Inflammatory macrophage treated with lipopolysaccharide for 4 hours (primary cell): ENCODE results near the gene B4GALT5.
"Not testable (repeated sequence)": the region's sequence is repeated elsewhere in the genome, so short reads cannot be mapped to it uniquely, and the experiment has no call there.

ENCODE experiments used
- DNase-seq: peaks from one replicate; pipeline ENCODE4 v3.0.0-alpha.2; 2020

Gene B4GALT5

GRCh38 chr20:49653925-49654434 is 59.7 kb downstream of the B4GALT5 start:
- DNase-seq = no peak

- DNase-seq = no peak
These were observed 64.0 kb downstream of the B4GALT5 start for GRCh38 chr20:49649672-49650071.

GRCh38 chr20:49647550-49647949 is 66.1 kb downstream of the B4GALT5 start:
- DNase-seq = no peak

GRCh38 chr20:49646528-49646927 is 67.2 kb downstream of the B4GALT5 start:
- DNase-seq = no peak

- DNase-seq = no peak
These were observed 67.6 kb downstream of the B4GALT5 start for GRCh38 chr20:49646126-49646525.

GRCh38 chr20:49644980-49645565 is 68.6 kb downstream of the B4GALT5 start:
- peak; percentile 25 for DNase-seq

- DNase-seq = no peak
These were observed 70.9 kb downstream of the B4GALT5 start for GRCh38 chr20:49642816-49643215.

GRCh38 chr20:49641683-49642656 is 71.7 kb downstream of the B4GALT5 start:
- DNase-seq = no peak

GRCh38 chr20:49637046-49637637 is 76.5 kb downstream of the B4GALT5 start:
- DNase-seq = no peak

GRCh38 chr20:49636447-49636846 is 77.2 kb downstream of the B4GALT5 start:
- DNase-seq = no peak

GRCh38 chr20:49635866-49636265 is 77.8 kb downstream of the B4GALT5 start:
- no peak for DNase-seq

GRCh38 chr20:49635166-49635565 is 78.5 kb downstream of the B4GALT5 start:
- no peak for DNase-seq

GRCh38 chr20:49634116-49634515 is 79.6 kb downstream of the B4GALT5 start:
- DNase-seq = no peak

GRCh38 chr20:49633643-49634042 is 80.0 kb downstream of the B4GALT5 start:
- DNase-seq = no peak

GRCh38 chr20:49633023-49633422 is 80.7 kb downstream of the B4GALT5 start:
- DNase-seq = no peak

- no peak for DNase-seq
These were observed 81.7 kb downstream of the B4GALT5 start for GRCh38 chr20:49631856-49632418.

- no peak for DNase-seq
These were observed 82.5 kb downstream of the B4GALT5 start for GRCh38 chr20:49631061-49631716.

- no peak for DNase-seq
These were observed 83.2 kb downstream of the B4GALT5 start for GRCh38 chr20:49630396-49630951.

GRCh38 chr20:49629606-49630005 is 84.1 kb downstream of the B4GALT5 start:
- DNase-seq = no peak

GRCh38 chr20:49628280-49628679 is 85.4 kb downstream of the B4GALT5 start:
- DNase-seq = not testable (repeated sequence)

- DNase-seq = no peak
These were observed 86.3 kb downstream of the B4GALT5 start for GRCh38 chr20:49627329-49627761.

- DNase-seq = not testable (repeated sequence)
These were observed 88.7 kb downstream of the B4GALT5 start for GRCh38 chr20:49624988-49625387.
